Uterus (tissue), 4 donors: ENCODE data around the gene WWOX. TPM values are rescaled to one million over a fixed set of nuclear protein-coding genes. Genes with fewer than 3 reads are reported as not detected.

Experiments
- DNase-seq, 2 donors: peaks; one replicate each; pipeline ENCODE4 v3.0.0-alpha.2; 2019 to 2020
- H3K27ac ChIP-seq, 2 donors: fragments of 200-600 bp; sonication (generic); 1 replicate in 1 of 2; 2 replicates in 1 of 2; pipeline ENCODE4 v1.5.1; 2016 to 2018
- H3K27me3 ChIP-seq, 2 donors: fragments of 200-600 bp; sonication (generic); one replicate each; pipeline ENCODE4 v1.5.1; 2018 to 2019; ENCODE audit warnings: control low read depth in 1 of 2
- H3K36me3 ChIP-seq, 2 donors: fragments of 200-600 bp; sonication (generic); one replicate each; pipeline ENCODE4 v1.5.1; 2019; ENCODE audit warnings: control low read depth in 1 of 2
- H3K4me1 ChIP-seq, 2 donors: fragments of 200-600 bp; sonication (generic); one replicate each; pipeline ENCODE4 v1.5.1; 2018 to 2019; ENCODE audit warnings: control low read depth in 1 of 2
- H3K4me3 ChIP-seq, 2 donors: fragments of 200-600 bp; sonication (generic); 1 replicate in 1 of 2; 2 replicates in 1 of 2; pipeline ENCODE4 v1.5.1; 2018 to 2019; ENCODE audit warnings: mild to moderate bottlenecking in 1 of 2
- H3K9me3 ChIP-seq, 2 donors: fragments of 200-600 bp; sonication (generic); one replicate each; pipeline ENCODE4 v1.5.1; 2019; ENCODE audit warnings: control low read depth in 1 of 2
- CTCF ChIP-seq, 4 experiments: fragments of 200-600 bp in 2 of 4; fragments of 450-650 bp in 2 of 4; sonication (generic) in 2 of 4; IDR thresholded peaks; one replicate each; pipeline ENCODE4 v1.5.1; 2016 to 2019; ENCODE audit warnings: antibody characterized with exemption in 4 of 4, mild to moderate bottlenecking in 2 of 4, moderate library complexity in 1 of 4
- POLR2A ChIP-seq, 2 donors: fragments of 450-650 bp; IDR thresholded peaks; one replicate each; pipeline ENCODE4 v1.6.1; 2016; ENCODE audit warnings: antibody characterized with exemption in 2 of 2, mild to moderate bottlenecking in 1 of 2, moderate library complexity in 1 of 2
- intact Hi-C: fragments of 100-400 bp; cut with DNase I; formaldehyde crosslinking; loops from one replicate; pipeline ENCODE4 v1.15.1; 2023; ENCODE audit warnings: low total_unique reads
- total RNA-seq, 4 donors: library from RNA; depleted of rRNA in 3 of 4; stranded (reverse); fragments of >200 nt in 3 of 4; gene quantifications; one replicate each; pipeline versions ENCODE4 v1.1.0 to v1.2.4, GENCODE V29; 2014 to 2023
- donor health status: DM: yes; HTN: yes; CAD: no.

WWOX gene
- total RNA-seq, 4 donors from 2014 or later = 34.1 to 99.9 (median 55.8) TPM

DNA sequence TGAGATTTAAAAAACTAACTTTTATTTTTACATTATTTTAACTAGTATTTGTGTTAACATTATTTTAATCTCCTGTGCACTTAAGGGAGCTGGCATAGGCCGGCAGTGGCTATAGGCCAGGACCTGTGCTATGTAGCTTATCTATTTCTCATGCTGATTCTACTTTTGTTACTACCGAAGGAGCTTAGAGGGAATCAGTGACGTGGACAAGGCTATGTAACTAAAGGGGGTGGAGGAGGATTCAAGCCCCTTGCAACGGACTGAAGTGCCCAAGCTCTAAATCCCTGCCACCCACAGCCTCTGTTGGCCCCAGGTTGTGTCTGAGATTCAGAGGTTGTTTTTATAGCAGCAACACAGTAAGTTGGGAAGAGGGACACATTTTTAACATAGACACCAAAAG is 356.4 kb downstream of the WWOX start:
- Histone ChIP-seq H3K9me3 (no peaks in the 10 kb centered on the region), H3K4me3 (no peak overlapping the region), H3K27me3 (no peaks in the 10 kb centered on the region), H3K36me3 (no peaks in the 10 kb centered on the region), H3K4me1 (no peaks in the 10 kb centered on the region), H3K27ac (no peak overlapping the region)
- TF ChIP-seq POLR2A (IDR thresholded peaks at IDR 0.05) = no peak
- no peak for TF ChIP-seq CTCF (IDR thresholded peaks at IDR 0.05)
- no peak for DNase-seq
- intact Hi-C loops = no loop called here

- intact Hi-C loops = no loop called here
- H3K4me3 ChIP-seq = no peak overlapping the region
Observed at GRCh38 chr16:78458588-78458987, 359.1 kb downstream of the WWOX start.

GRCh38 chr16:78460428-78460827 is 361.0 kb downstream of the WWOX start:
- intact Hi-C loops = no loop called here
- TF ChIP-seq POLR2A (IDR thresholded peaks at IDR 0.05) (no peak), CTCF (IDR thresholded peaks at IDR 0.05) (no peak)

More at GRCh38 chr16:78458588-78458987, 359.1 kb downstream of the WWOX start:
- TF ChIP-seq CTCF (IDR thresholded peaks at IDR 0.05) (no peak), POLR2A (IDR thresholded peaks at IDR 0.05) (no peak)
- H3K27me3 ChIP-seq = no peaks in the 10 kb centered on the region
- H3K27ac ChIP-seq = no peak overlapping the region
- H3K9me3 ChIP-seq = no peaks in the 10 kb centered on the region
- H3K36me3 ChIP-seq = no peaks in the 10 kb centered on the region
- DNase-seq = no peak
- no peaks in the 10 kb centered on the region for H3K4me1 ChIP-seq

DNA sequence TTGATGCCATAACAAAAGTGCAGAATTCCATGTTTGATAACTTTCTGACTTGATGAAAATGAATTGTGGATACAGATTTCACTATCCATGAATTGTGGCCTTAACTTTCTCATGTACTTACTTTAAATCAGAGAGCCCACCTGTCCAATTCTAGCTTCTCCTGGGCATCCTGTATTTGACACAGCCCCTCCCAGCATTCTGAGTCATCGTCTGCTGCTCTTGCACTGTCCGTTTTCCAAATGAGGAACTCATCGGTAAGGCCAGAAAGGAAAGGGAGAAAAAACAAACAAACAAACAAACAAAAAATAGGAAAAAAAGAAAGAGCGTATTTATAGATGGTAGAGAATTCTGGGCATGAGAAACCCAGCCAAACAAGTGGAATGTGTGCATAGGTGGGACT is 361.6 kb downstream of the WWOX start:
- intact Hi-C loops = no loop called here
- no peak overlapping the region for H3K4me3 ChIP-seq
- TF ChIP-seq POLR2A (IDR thresholded peaks at IDR 0.05) (no peak), CTCF (IDR thresholded peaks at IDR 0.05) (no peak)
- H3K4me1 ChIP-seq = no peaks in the 10 kb centered on the region
- H3K9me3 ChIP-seq = no peaks in the 10 kb centered on the region
- DNase-seq = no peak
- no peaks in the 10 kb centered on the region for H3K27me3 ChIP-seq
- H3K27ac ChIP-seq = no peak overlapping the region
- no peaks in the 10 kb centered on the region for H3K36me3 ChIP-seq

More at GRCh38 chr16:78460428-78460827, 361.0 kb downstream of the WWOX start:
- Histone ChIP-seq H3K4me3 (no peak overlapping the region), H3K9me3 (no peaks in the 10 kb centered on the region), H3K4me1 (no peaks in the 10 kb centered on the region), H3K36me3 (no peaks in the 10 kb centered on the region), H3K27me3 (no peaks in the 10 kb centered on the region), H3K27ac (no peak overlapping the region)
- no peak for DNase-seq

DNA sequence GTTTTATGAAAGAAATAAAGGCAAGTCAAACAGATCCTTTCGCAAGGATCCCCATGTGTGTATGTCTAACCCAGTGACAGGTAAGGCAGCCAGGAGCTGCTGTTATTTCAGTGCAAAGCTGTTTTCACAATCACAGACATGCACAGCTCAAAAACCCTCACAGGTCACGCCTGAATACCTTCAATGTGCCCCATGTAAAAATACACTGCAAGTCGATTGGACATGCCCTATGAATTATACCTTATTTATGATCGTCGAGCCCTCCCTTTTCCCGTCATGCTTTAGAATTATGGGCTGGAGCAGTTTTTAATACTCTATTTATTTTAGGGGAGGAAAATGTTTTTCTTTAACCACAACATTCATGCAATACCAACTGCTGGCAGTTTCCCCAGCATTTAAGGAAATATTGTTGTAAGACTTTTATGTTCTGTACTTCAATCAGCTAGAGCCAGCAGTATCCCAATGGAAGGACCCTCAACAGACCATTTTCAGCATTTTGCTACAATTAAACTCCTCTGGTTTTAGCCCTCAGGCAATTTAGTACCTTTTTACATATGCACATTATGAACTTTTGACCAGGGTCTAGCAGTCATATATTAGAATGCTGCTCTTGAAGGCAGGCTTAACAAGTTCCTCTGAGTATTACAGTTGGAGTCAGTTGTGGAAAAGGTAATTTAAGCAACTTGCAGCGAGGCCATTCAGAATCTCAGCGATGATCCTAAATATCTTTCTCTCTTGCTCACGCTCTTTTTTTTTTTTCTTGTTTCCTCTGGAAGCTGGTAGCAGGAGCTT is 362.2 kb downstream of the WWOX start:
- no peak overlapping the region for H3K27ac ChIP-seq
- intact Hi-C loops = no loop called here

More for the DNA sequence above, 362.2 kb downstream of the WWOX start:
- Histone ChIP-seq H3K4me3 (no peak overlapping the region), H3K36me3 (no peaks in the 10 kb centered on the region), H3K4me1 (no peaks in the 10 kb centered on the region), H3K9me3 (no peaks in the 10 kb centered on the region), H3K27me3 (no peaks in the 10 kb centered on the region)
- DNase-seq = no peak
- TF ChIP-seq CTCF (IDR thresholded peaks at IDR 0.05) (no peak), POLR2A (IDR thresholded peaks at IDR 0.05) (no peak)
